HG03439 (cell line): Measurements from ENCODE around the gene UQCC2.

Experiments
- ATAC-seq: cut with Tn5 transposase; IDR thresholded peaks from one replicate; pipeline ENCODE4 v1.9.1; 2021; ENCODE audit warnings: mild to moderate bottlenecking, moderate library complexity; ENCODE audit not compliant: unreplicated experiment

The UQCC2 gene

GRCh38 chr6:33725891-33726673 lies 14.6 kb upstream of the UQCC2 start:
- ATAC-seq, result no peak

- ATAC-seq, result no peak
Observed at GRCh38 chr6:33725222-33725621, 13.7 kb upstream of the UQCC2 start.

- ATAC-seq, result no peak
Observed at GRCh38 chr6:33724102-33725023, 12.9 kb upstream of the UQCC2 start.

- no peak for ATAC-seq
Observed at GRCh38 chr6:33723371-33724085, 12.0 kb upstream of the UQCC2 start.

- ATAC-seq, result no peak
Observed at GRCh38 chr6:33722103-33722623, 10.7 kb upstream of the UQCC2 start.

GRCh38 chr6:33721508-33721907 lies 10.0 kb upstream of the UQCC2 start:
- no peak for ATAC-seq

- no peak for ATAC-seq
Observed at GRCh38 chr6:33720998-33721397, 9.5 kb upstream of the UQCC2 start.

- no peak for ATAC-seq
Observed at GRCh38 chr6:33719326-33719987, 8.0 kb upstream of the UQCC2 start.

GRCh38 chr6:33718713-33719112 lies 7.2 kb upstream of the UQCC2 start:
- ATAC-seq, result no peak

GRCh38 chr6:33717934-33718455 lies 6.5 kb upstream of the UQCC2 start:
- ATAC-seq, result no peak

- no peak for ATAC-seq
Observed at GRCh38 chr6:33716890-33717632, 5.6 kb upstream of the UQCC2 start.

GRCh38 chr6:33716379-33716778 lies 4.9 kb upstream of the UQCC2 start:
- no peak for ATAC-seq

GRCh38 chr6:33714385-33715040 lies 3.0 kb upstream of the UQCC2 start:
- ATAC-seq, result no peak

GRCh38 chr6:33713786-33714185 lies 2.3 kb upstream of the UQCC2 start:
- ATAC-seq, result no peak

- no peak for ATAC-seq
Observed at GRCh38 chr6:33712914-33713313, 1.4 kb upstream of the UQCC2 start.

- ATAC-seq, result no peak
Observed at GRCh38 chr6:33710296-33711121, 991 bp downstream of the UQCC2 start.

GRCh38 chr6:33709605-33710295 lies 1.8 kb downstream of the UQCC2 start:
- no peak for ATAC-seq
